Naive thymus-derived CD4-positive, alpha-beta T cell (primary cell): ENCODE measurements around the gene SSPN. TPM values are rescaled to one million over a fixed set of nuclear protein-coding genes. Genes with fewer than 3 reads are reported as not detected.

Experiments used
- ATAC-seq: fragments of 150-1000 bp; cut with Tn5 transposase; 2 replicates; pipeline ENCODE4 v1.10.0; 2021; ENCODE audit warnings: mild to moderate bottlenecking, moderate library complexity
- CTCF ChIA-PET: fragments of 350-600 bp; sonication (Branson Sonifier 250); formaldehyde crosslinking; loops from one replicate; lab custom pipeline; 2021; ENCODE audit warnings: antibody characterized with exemption; lab: Charles Lee
- POLR2A ChIA-PET: fragments of 350-600 bp; sonication (Branson Sonifier 250); formaldehyde crosslinking; loops from one replicate; lab custom pipeline; 2021; ENCODE audit warnings: antibody characterized with exemption, inconsistent platforms; lab: Charles Lee
- DNase-seq, 9 donors: peaks; one replicate each; pipeline versions ENCODE4 v3.0.0 to v3.0.0-alpha.2; 2020 to 2022; ENCODE audit warnings: mixed read lengths in 1 of 9
- H3K27ac ChIP-seq: one replicate; pipeline ENCODE4 v1.7.0; 2013; ENCODE audit warnings: mild to moderate bottlenecking, low read depth, low read length, moderate library complexity
- H3K27me3 ChIP-seq, 2 donors: one replicate each; pipeline ENCODE4 v1.7.0; 2013; ENCODE audit warnings: low read length in 2 of 2, mild to moderate bottlenecking in 2 of 2, moderate library complexity in 2 of 2; ENCODE audit not compliant: control insufficient read depth in 2 of 2, insufficient read depth in 2 of 2
- H3K36me3 ChIP-seq, 3 experiments: 1 replicate in 2 of 3; 2 replicates in 1 of 3; pipeline ENCODE4 v1.7.0; 2013; ENCODE audit warnings: low read length in 3 of 3, mild to moderate bottlenecking in 3 of 3, moderate library complexity in 1 of 3; ENCODE audit not compliant: insufficient read depth in 3 of 3, control insufficient read depth in 2 of 3
- H3K4me1 ChIP-seq, 2 donors: one replicate each; pipeline ENCODE4 v1.7.0; 2013; ENCODE audit warnings: low read length in 2 of 2, mild to moderate bottlenecking in 2 of 2, moderate library complexity in 1 of 2; ENCODE audit not compliant: control insufficient read depth in 2 of 2, insufficient read depth in 2 of 2
- H3K4me3 ChIP-seq: 2 replicates; pipeline ENCODE4 v1.7.0; 2013; ENCODE audit warnings: mild to moderate bottlenecking, low read length
- H3K9me3 ChIP-seq, 3 experiments: 1 replicate in 2 of 3; 2 replicates in 1 of 3; pipeline ENCODE4 v1.7.0; 2013; ENCODE audit warnings: low read length in 3 of 3; ENCODE audit not compliant: control insufficient read depth in 2 of 3
- H3K27ac Mint-ChIP-seq, 9 donors: one replicate each; pipeline ENCODE4 v1.8.0; 2020 to 2022; ENCODE audit warnings: mixed read lengths in 9 of 9, mild to moderate bottlenecking in 8 of 9, moderate library complexity in 5 of 9, inconsistent platforms in 2 of 9
- H3K27me3 Mint-ChIP-seq, 5 donors: one replicate each; pipeline ENCODE4 v1.8.0; 2021 to 2022; ENCODE audit warnings: mixed read lengths in 5 of 5, mild to moderate bottlenecking in 1 of 5
- H3K36me3 Mint-ChIP-seq, 5 donors: one replicate each; pipeline ENCODE4 v1.8.0; 2020 to 2022; ENCODE audit warnings: mixed read lengths in 5 of 5, mild to moderate bottlenecking in 3 of 5, inconsistent platforms in 1 of 5
- H3K4me1 Mint-ChIP-seq, 7 donors: one replicate each; pipeline ENCODE4 v1.8.0; 2020 to 2022; ENCODE audit warnings: mixed read lengths in 7 of 7, mild to moderate bottlenecking in 3 of 7, inconsistent platforms in 1 of 7
- H3K4me3 Mint-ChIP-seq, 10 donors: one replicate each; pipeline ENCODE4 v1.8.0; 2020 to 2022; ENCODE audit warnings: mild to moderate bottlenecking in 10 of 10, mixed read lengths in 10 of 10, moderate library complexity in 6 of 10, inconsistent platforms in 2 of 10
- H3K9me3 Mint-ChIP-seq, 11 donors: one replicate each; pipeline ENCODE4 v1.8.0; 2020 to 2022; ENCODE audit warnings: mixed read lengths in 11 of 11, mild to moderate bottlenecking in 4 of 11, inconsistent platforms in 1 of 11, moderate library complexity in 1 of 11
- intact Hi-C, 2 donors: fragments of 100-400 bp; cut with micrococcal nuclease; formaldehyde crosslinking; loops; one replicate each; pipeline ENCODE4 v1.15.1; 2023
- polyA plus RNA-seq, 2 donors: library from polyadenylated mRNA; unstranded; fragments of 300-500 nt; fragmentation: Illumina TruSeq; gene quantifications; one replicate each; pipeline ENCODE4 v1.2.3, GENCODE V29; 2021
- total RNA-seq, 6 experiments: library from RNA in 5 of 6; stranded (reverse) in 5 of 6; gene quantifications; 1 replicate in 5 of 6; 2 replicates in 1 of 6; pipeline ENCODE4 v1.2.3 and lab custom pipeline; 2021 to 2026

SSPN gene
- total and polyA plus RNA-seq, 7 experiments from 2014 or later, result 0.22 to 0.34 TPM; not detected in 5

GRCh38 chr12:26266881-26267280 is 71.5 kb downstream of the SSPN start:
- Mint-ChIP-seq H3K27ac (no peak overlapping the region), H3K4me1 (no peaks in the 10 kb centered on the region), H3K27me3 (peaks cover 0 to 9% (median 5%) of the 10 kb centered on the region in 5 donors), H3K36me3 (no peaks in the 10 kb centered on the region), H3K9me3 (no peaks in the 10 kb centered on the region), H3K4me3 (no peak overlapping the region)
- intact Hi-C loops, result no loop called here
- no peaks in the 10 kb centered on the region for H3K36me3 ChIP-seq
- ATAC-seq, result no peak
- no peak overlapping the region for H3K4me3 ChIP-seq
- POLR2A ChIA-PET, result no interaction called here
- no peaks in the 10 kb centered on the region for H3K9me3 ChIP-seq
- H3K4me1 ChIP-seq, result no peaks in the 10 kb centered on the region
- H3K27ac ChIP-seq, result no peak overlapping the region
- DNase-seq, result no peak
- CTCF ChIA-PET, result no interaction called here
- H3K27me3 ChIP-seq, result no peaks in the 10 kb centered on the region

- Mint-ChIP-seq H3K27me3 (peaks cover 0 to 9% (median 6%) of the 10 kb centered on the region in 5 donors), H3K27ac (no peak overlapping the region), H3K9me3 (no peaks in the 10 kb centered on the region), H3K4me3 (no peak overlapping the region), H3K4me1 (peaks cover 0 to 3% (median 0%) of the 10 kb centered on the region in 7 donors), H3K36me3 (no peaks in the 10 kb centered on the region)
- ATAC-seq, result no peak
- Histone ChIP-seq H3K27ac (no peak overlapping the region), H3K4me1 (no peaks in the 10 kb centered on the region), H3K4me3 (no peak overlapping the region), H3K27me3 (no peaks in the 10 kb centered on the region), H3K9me3 (no peaks in the 10 kb centered on the region), H3K36me3 (no peaks in the 10 kb centered on the region)
- CTCF ChIA-PET, result no interaction called here
- no peak for DNase-seq
- POLR2A ChIA-PET, result no interaction called here
- intact Hi-C loops, result no loop called here
These were observed 73.6 kb downstream of the SSPN start for GRCh38 chr12:26268841-26269561.

GRCh38 chr12:26269562-26270284 is 74.3 kb downstream of the SSPN start:
- Mint-ChIP-seq H3K4me3 (no peak overlapping the region), H3K27me3 (peaks cover 0 to 9% (median 6%) of the 10 kb centered on the region in 5 donors), H3K4me1 (peaks cover 0 to 8% (median 0%) of the 10 kb centered on the region in 7 donors), H3K9me3 (no peaks in the 10 kb centered on the region), H3K27ac (no peak overlapping the region), H3K36me3 (no peaks in the 10 kb centered on the region)
- DNase-seq (no peak), ATAC-seq (no peak)
- H3K27me3 ChIP-seq, result no peaks in the 10 kb centered on the region
- CTCF ChIA-PET, result no interaction called here
- POLR2A ChIA-PET, result no interaction called here
- intact Hi-C loops, result no loop called here
- H3K36me3 ChIP-seq, result no peaks in the 10 kb centered on the region
- H3K27ac ChIP-seq, result no peak overlapping the region
- H3K9me3 ChIP-seq, result no peaks in the 10 kb centered on the region
- no peak overlapping the region for H3K4me3 ChIP-seq
- H3K4me1 ChIP-seq, result no peaks in the 10 kb centered on the region

- H3K9me3 ChIP-seq, result no peaks in the 10 kb centered on the region
- ChIA-PET CTCF (no interaction called here), POLR2A (no interaction called here)
- Mint-ChIP-seq H3K4me3 (no peak overlapping the region), H3K27me3 (peaks cover 0 to 9% (median 6%) of the 10 kb centered on the region in 5 donors), H3K4me1 (peaks cover 0 to 12% (median 0%) of the 10 kb centered on the region in 7 donors), H3K27ac (peak overlapping the region in 1 of 9 donors; percentile 3), H3K9me3 (no peaks in the 10 kb centered on the region), H3K36me3 (no peaks in the 10 kb centered on the region)
- H3K4me3 ChIP-seq, result no peak overlapping the region
- H3K27me3 ChIP-seq, result no peaks in the 10 kb centered on the region
- intact Hi-C loops, result no loop called here
- no peaks in the 10 kb centered on the region for H3K4me1 ChIP-seq
- H3K36me3 ChIP-seq, result no peaks in the 10 kb centered on the region
- no peak for ATAC-seq
- DNase-seq, result no peak
- no peak overlapping the region for H3K27ac ChIP-seq
These were observed 75.7 kb downstream of the SSPN start for GRCh38 chr12:26271024-26271423.

GRCh38 chr12:26271889-26272492 is 76.6 kb downstream of the SSPN start:
- Mint-ChIP-seq H3K27ac (no peak overlapping the region), H3K4me3 (no peak overlapping the region), H3K36me3 (no peaks in the 10 kb centered on the region), H3K27me3 (peaks cover 0 to 9% (median 6%) of the 10 kb centered on the region in 5 donors), H3K4me1 (peaks cover 0 to 12% (median 0%) of the 10 kb centered on the region in 7 donors), H3K9me3 (no peaks in the 10 kb centered on the region)
- intact Hi-C loops, result no loop called here
- ChIA-PET CTCF (no interaction called here), POLR2A (no interaction called here)
- H3K36me3 ChIP-seq, result no peaks in the 10 kb centered on the region
- H3K27ac ChIP-seq, result no peak overlapping the region
- H3K4me1 ChIP-seq, result no peaks in the 10 kb centered on the region
- ATAC-seq (no peak), DNase-seq (peak in 1 of 9 donors; percentile 10)
- H3K27me3 ChIP-seq, result no peaks in the 10 kb centered on the region
- H3K9me3 ChIP-seq, result no peaks in the 10 kb centered on the region
- H3K4me3 ChIP-seq, result no peak overlapping the region

- no peaks in the 10 kb centered on the region for H3K4me1 ChIP-seq
These were observed 77.5 kb downstream of the SSPN start for GRCh38 chr12:26272851-26273250.

More at GRCh38 chr12:26272851-26273250, 77.5 kb downstream of the SSPN start:
- no peak overlapping the region for H3K4me3 ChIP-seq
- ChIA-PET CTCF (no interaction called here), POLR2A (no interaction called here)
- Mint-ChIP-seq H3K4me3 (no peak overlapping the region), H3K27me3 (peaks cover 0 to 9% (median 6%) of the 10 kb centered on the region in 5 donors), H3K27ac (no peak overlapping the region), H3K4me1 (peaks cover 0 to 12% (median 0%) of the 10 kb centered on the region in 7 donors), H3K36me3 (no peaks in the 10 kb centered on the region), H3K9me3 (no peaks in the 10 kb centered on the region)
- no peaks in the 10 kb centered on the region for H3K36me3 ChIP-seq
- no peak overlapping the region for H3K27ac ChIP-seq
- no peak for DNase-seq
- no peaks in the 10 kb centered on the region for H3K9me3 ChIP-seq
- no peaks in the 10 kb centered on the region for H3K27me3 ChIP-seq
- no peak for ATAC-seq
- intact Hi-C loops, result no loop called here
